Breast epithelium (tissue), 4 donors: Measurements from ENCODE around the gene HS6ST3. TPM values are rescaled to one million over a fixed set of nuclear protein-coding genes. Genes with fewer than 3 reads are reported as not detected.

Experiments
- DNase-seq, 2 donors: peaks; one replicate each; pipeline ENCODE4 v3.0.0-alpha.2; 2019; ENCODE audit warnings: low spot score in 2 of 2
- H3K27ac ChIP-seq, 2 donors: fragments of 200-600 bp; sonication (generic) in 1 of 2; one replicate each; pipeline ENCODE4 v1.5.1; 2016 to 2019; ENCODE audit warnings: mild to moderate bottlenecking in 1 of 2
- H3K27me3 ChIP-seq, 2 donors: fragments of 200-600 bp; sonication (generic) in 1 of 2; one replicate each; pipeline versions ENCODE4 v1.5.1 to v1.6.0; 2017 to 2019; ENCODE audit warnings: control low read depth in 1 of 2, mild to moderate bottlenecking in 1 of 2
- H3K36me3 ChIP-seq: fragments of 200-600 bp; one replicate; pipeline ENCODE4 v1.5.1; 2019
- H3K4me1 ChIP-seq, 2 donors: fragments of 200-600 bp; sonication (generic); one replicate each; pipeline ENCODE4 v1.5.1; 2016 to 2019; ENCODE audit warnings: control low read depth in 1 of 2
- H3K4me3 ChIP-seq, 3 donors: fragments of 200-600 bp; sonication (generic); 1 replicate in 2 of 3; 2 replicates in 1 of 3; pipeline ENCODE4 v1.5.1; 2016 to 2019; ENCODE audit warnings: mild to moderate bottlenecking in 3 of 3, moderate library complexity in 2 of 3
- H3K9me3 ChIP-seq, 2 donors: fragments of 200-600 bp; sonication (generic) in 1 of 2; one replicate each; pipeline ENCODE4 v1.5.1; 2016 to 2019; ENCODE audit warnings: control low read depth in 1 of 2
- POLR2A ChIP-seq: fragments of 450-650 bp; IDR thresholded peaks from one replicate; pipeline ENCODE4 v1.6.1; 2016; ENCODE audit warnings: antibody characterized with exemption, mild to moderate bottlenecking, moderate library complexity
- POLR2AphosphoS5 ChIP-seq, 3 donors: sonication (generic); formaldehyde crosslinking; IDR thresholded peaks; one replicate each; pipeline ENCODE4 v1.6.1; 2017; ENCODE audit warnings: antibody characterized with exemption in 3 of 3
- intact Hi-C: fragments of 100-400 bp; cut with DNase I; formaldehyde crosslinking; loops from one replicate; pipeline ENCODE4 v1.15.1; 2023; ENCODE audit warnings: low total_unique reads
- total RNA-seq, 3 donors: library from RNA; depleted of rRNA; stranded (reverse); fragments of >200 nt; gene quantifications; one replicate each; pipeline ENCODE4 v1.1.0, GENCODE V29; 2016
- TF ChIP-seq, protein P1 (sequence below), 3 donors: fragments of 450-650 bp; IDR thresholded peaks; one replicate each; pipeline ENCODE4 v1.5.1; 2016 to 2017; ENCODE audit warnings: antibody characterized with exemption in 3 of 3, mild to moderate bottlenecking in 3 of 3, moderate library complexity in 3 of 3

The HS6ST3 gene
- total RNA-seq, 3 donors from 2014 or later: under 0.01 to 1.3 (median 0.59) TPM

DNA sequence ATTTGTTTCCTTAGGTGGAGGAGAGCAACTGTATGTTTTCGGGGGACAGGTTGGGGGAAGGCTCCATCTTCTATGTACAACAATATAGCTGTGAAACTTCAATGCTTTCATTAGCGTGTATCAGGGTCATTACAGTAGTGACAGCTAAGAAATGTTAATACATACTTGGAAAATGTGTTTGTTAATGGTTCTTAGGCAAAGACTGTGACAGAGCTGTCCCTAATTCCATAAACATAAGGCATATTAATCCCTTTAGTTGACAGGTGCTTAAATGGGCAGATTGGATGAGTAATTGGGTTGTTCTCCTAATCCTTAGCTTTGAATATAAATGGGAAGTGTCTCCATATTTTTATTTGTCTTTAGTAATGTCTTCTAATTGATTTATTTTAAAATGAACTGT lies 313.7 kb downstream of the HS6ST3 start:
- Histone ChIP-seq H3K4me3 (no peak overlapping the region), H3K27ac (no peak overlapping the region), H3K27me3 (no peaks in the 10 kb centered on the region), H3K36me3 (no peaks in the 10 kb centered on the region), H3K4me1 (no peaks in the 10 kb centered on the region), H3K9me3 (no peaks in the 10 kb centered on the region)
- intact Hi-C loops: no loop called here
- TF ChIP-seq POLR2AphosphoS5 (IDR thresholded peaks at IDR 0.05) (no peak), POLR2A (no peak)
- TF ChIP-seq, protein P1, sequence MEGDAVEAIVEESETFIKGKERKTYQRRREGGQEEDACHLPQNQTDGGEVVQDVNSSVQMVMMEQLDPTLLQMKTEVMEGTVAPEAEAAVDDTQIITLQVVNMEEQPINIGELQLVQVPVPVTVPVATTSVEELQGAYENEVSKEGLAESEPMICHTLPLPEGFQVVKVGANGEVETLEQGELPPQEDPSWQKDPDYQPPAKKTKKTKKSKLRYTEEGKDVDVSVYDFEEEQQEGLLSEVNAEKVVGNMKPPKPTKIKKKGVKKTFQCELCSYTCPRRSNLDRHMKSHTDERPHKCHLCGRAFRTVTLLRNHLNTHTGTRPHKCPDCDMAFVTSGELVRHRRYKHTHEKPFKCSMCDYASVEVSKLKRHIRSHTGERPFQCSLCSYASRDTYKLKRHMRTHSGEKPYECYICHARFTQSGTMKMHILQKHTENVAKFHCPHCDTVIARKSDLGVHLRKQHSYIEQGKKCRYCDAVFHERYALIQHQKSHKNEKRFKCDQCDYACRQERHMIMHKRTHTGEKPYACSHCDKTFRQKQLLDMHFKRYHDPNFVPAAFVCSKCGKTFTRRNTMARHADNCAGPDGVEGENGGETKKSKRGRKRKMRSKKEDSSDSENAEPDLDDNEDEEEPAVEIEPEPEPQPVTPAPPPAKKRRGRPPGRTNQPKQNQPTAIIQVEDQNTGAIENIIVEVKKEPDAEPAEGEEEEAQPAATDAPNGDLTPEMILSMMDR (IDR thresholded peaks at IDR 0.05): no peak
- no peak for DNase-seq

DNA sequence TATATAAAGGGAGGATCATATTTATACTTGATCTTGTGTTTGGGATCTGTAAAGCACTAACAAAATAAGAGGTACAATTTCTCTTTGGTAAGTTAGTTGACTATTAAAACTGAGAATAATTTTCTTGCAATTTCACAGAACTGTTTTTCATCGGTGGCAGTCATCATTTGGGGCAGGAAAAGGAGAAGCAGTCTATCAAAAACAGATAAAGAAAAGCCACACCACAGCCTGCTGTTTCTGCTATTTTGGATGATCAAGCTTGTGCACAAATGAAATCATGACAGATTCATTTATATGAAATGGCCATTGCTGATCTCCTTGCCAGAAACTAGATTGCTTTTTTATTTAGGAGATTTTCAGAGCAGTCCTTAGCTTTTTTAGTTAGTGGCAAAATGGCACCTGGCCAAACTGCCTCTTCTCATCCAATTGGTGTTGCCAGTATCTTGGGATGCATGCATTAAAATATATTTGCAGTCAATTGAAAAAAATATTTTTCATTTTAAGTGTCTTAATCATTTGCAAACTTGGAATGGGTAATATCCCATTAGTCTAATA lies 326.0 kb downstream of the HS6ST3 start:
- DNase-seq: no peak
- intact Hi-C loops: no loop called here
- TF ChIP-seq POLR2A (no peak), POLR2AphosphoS5 (IDR thresholded peaks at IDR 0.05) (no peak)
- TF ChIP-seq, protein P1 (IDR thresholded peaks at IDR 0.05): no peak
- no peaks in the 10 kb centered on the region for H3K4me1 ChIP-seq
- H3K4me3 ChIP-seq: no peak overlapping the region
- no peaks in the 10 kb centered on the region for H3K27me3 ChIP-seq
- no peaks in the 10 kb centered on the region for H3K36me3 ChIP-seq
- H3K9me3 ChIP-seq: no peaks in the 10 kb centered on the region
- no peak overlapping the region for H3K27ac ChIP-seq

DNA sequence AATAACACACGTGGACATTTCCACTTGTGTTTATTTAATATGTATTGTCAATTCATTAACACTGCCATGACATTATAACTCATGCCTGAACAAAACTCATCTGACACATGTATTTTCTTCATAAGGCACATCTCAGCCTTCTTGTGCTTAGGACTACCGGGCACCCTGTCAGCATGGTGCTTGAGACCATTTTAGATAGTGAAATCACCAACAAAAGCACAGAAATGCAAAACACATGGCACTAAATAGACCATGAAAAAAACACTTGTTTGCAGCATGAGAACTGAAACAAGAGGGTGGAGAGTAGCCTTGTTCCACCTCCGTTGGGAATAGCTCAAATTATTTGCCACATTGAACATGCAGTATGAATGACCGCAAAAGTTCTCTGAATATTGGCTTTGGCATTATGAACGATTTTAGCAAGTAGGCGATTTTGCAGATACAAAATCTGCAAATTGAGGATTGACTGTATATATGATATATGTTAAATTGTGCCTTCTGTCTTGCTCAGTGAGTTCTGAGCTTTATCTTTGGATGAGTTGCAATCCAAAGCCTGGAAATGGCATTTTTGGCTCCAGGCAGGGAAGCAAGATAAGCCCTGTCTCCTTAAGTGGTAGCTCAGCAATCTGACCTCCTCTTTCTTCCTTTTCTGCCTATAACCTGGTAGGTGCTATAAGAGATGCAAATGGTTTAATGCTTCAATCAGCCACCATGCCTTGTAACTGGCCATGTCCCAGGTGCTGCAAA lies 328.2 kb downstream of the HS6ST3 start:
- no peaks in the 10 kb centered on the region for H3K36me3 ChIP-seq
- no peaks in the 10 kb centered on the region for H3K9me3 ChIP-seq
- DNase-seq: no peak
- H3K27ac ChIP-seq: no peak overlapping the region
- no peaks in the 10 kb centered on the region for H3K4me1 ChIP-seq
- TF ChIP-seq, protein P1 (IDR thresholded peaks at IDR 0.05): no peak
- TF ChIP-seq POLR2AphosphoS5 (IDR thresholded peaks at IDR 0.05): no peak
- TF ChIP-seq POLR2A: no peak
- H3K27me3 ChIP-seq: no peaks in the 10 kb centered on the region
- no peak overlapping the region for H3K4me3 ChIP-seq
- intact Hi-C loops: no loop called here

DNA sequence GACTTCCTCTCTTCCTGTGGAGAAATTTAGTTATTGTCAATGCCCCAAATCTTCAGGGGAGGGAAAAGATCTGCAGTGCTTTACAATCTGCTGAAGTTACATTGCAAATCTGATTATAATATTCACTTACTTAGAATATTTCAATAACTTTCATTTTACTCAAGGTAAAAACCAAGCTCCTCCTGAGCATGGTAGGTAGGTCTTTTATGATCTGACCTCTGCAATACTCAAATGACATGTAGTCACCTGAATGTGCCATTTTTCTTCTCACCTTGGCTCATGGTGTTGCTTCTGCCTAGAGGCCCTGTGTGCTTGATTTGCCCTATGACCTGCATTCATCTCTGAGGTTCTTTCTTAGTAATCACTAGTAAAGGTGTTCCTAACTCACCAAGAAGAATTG lies 331.4 kb downstream of the HS6ST3 start:
- intact Hi-C loops: no loop called here
- no peak overlapping the region for H3K4me3 ChIP-seq
- no peaks in the 10 kb centered on the region for H3K9me3 ChIP-seq
- no peak overlapping the region for H3K27ac ChIP-seq
- H3K4me1 ChIP-seq: no peaks in the 10 kb centered on the region
- no peaks in the 10 kb centered on the region for H3K36me3 ChIP-seq
- TF ChIP-seq POLR2AphosphoS5 (IDR thresholded peaks at IDR 0.05) (no peak), POLR2A (no peak)
- TF ChIP-seq, protein P1 (IDR thresholded peaks at IDR 0.05): no peak
- no peaks in the 10 kb centered on the region for H3K27me3 ChIP-seq
- DNase-seq: no peak

DNA sequence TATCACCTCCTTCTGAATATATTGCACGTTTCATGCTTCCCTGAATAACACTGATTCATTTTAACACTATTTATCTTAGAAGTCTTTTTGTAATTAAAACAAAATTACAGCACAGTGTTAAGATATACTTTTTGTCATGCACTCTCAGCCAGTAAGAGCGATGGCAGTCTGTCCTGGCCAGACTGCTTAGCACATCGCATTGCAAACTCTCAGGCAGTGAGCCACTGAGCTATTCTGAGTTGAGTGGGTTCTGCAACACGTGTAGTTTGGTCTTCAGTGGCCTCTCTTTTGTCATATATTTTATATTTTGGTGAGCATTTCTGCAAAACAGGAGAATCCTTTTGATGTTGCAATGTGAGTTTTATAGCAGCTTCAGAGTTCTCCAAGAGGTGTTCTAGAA lies 332.1 kb downstream of the HS6ST3 start:
- Histone ChIP-seq H3K4me3 (no peak overlapping the region), H3K9me3 (no peaks in the 10 kb centered on the region), H3K27ac (no peak overlapping the region), H3K36me3 (no peaks in the 10 kb centered on the region), H3K4me1 (no peaks in the 10 kb centered on the region), H3K27me3 (no peaks in the 10 kb centered on the region)
- no peak for DNase-seq
- TF ChIP-seq POLR2A (no peak), POLR2AphosphoS5 (IDR thresholded peaks at IDR 0.05) (no peak)
- TF ChIP-seq, protein P1 (IDR thresholded peaks at IDR 0.05): no peak
- intact Hi-C loops: no loop called here
